Spleen (tissue), 3 donors: ENCODE data around the gene RUSC1.

Experiments used
- POLR2A ChIP-seq, 3 donors: fragments of 450-650 bp; IDR thresholded peaks; one replicate each; pipeline ENCODE4 v1.5.1; 2017; ENCODE audit warnings: antibody characterized with exemption in 3 of 3, mild to moderate bottlenecking in 1 of 3
- POLR2AphosphoS5 ChIP-seq, 3 donors: sonication (generic); formaldehyde crosslinking; IDR thresholded peaks; one replicate each; pipeline ENCODE4 v1.5.1; 2017; ENCODE audit warnings: antibody characterized with exemption in 3 of 3

- TF ChIP-seq POLR2A (IDR thresholded peaks at IDR 0.05) (no peak), POLR2AphosphoS5 (IDR thresholded peaks at IDR 0.05) (no peak)
Measured at GRCh38 chr1:155282488-155283091, 38.1 kb upstream of the RUSC1 start.
